Naive thymus-derived CD4-positive, alpha-beta T cell (primary cell): Measurements from ENCODE around the gene NCF4. TPM values are rescaled to one million over a fixed set of nuclear protein-coding genes. Genes with fewer than 3 reads are reported as not detected.

Experiments used
- ATAC-seq: fragments of 150-1000 bp; cut with Tn5 transposase; 2 replicates; pipeline ENCODE4 v1.10.0; 2021; ENCODE audit warnings: mild to moderate bottlenecking, moderate library complexity
- CTCF ChIA-PET: fragments of 350-600 bp; sonication (Branson Sonifier 250); formaldehyde crosslinking; loops from one replicate; lab custom pipeline; 2021; ENCODE audit warnings: antibody characterized with exemption; lab: Charles Lee
- POLR2A ChIA-PET: fragments of 350-600 bp; sonication (Branson Sonifier 250); formaldehyde crosslinking; loops from one replicate; lab custom pipeline; 2021; ENCODE audit warnings: antibody characterized with exemption, inconsistent platforms; lab: Charles Lee
- DNase-seq, 9 donors: peaks; one replicate each; pipeline versions ENCODE4 v3.0.0 to v3.0.0-alpha.2; 2020 to 2022; ENCODE audit warnings: mixed read lengths in 1 of 9
- H3K27ac ChIP-seq: one replicate; pipeline ENCODE4 v1.7.0; 2013; ENCODE audit warnings: mild to moderate bottlenecking, low read depth, low read length, moderate library complexity
- H3K27me3 ChIP-seq, 2 donors: one replicate each; pipeline ENCODE4 v1.7.0; 2013; ENCODE audit warnings: low read length in 2 of 2, mild to moderate bottlenecking in 2 of 2, moderate library complexity in 2 of 2; ENCODE audit not compliant: control insufficient read depth in 2 of 2, insufficient read depth in 2 of 2
- H3K36me3 ChIP-seq, 3 experiments: 1 replicate in 2 of 3; 2 replicates in 1 of 3; pipeline ENCODE4 v1.7.0; 2013; ENCODE audit warnings: low read length in 3 of 3, mild to moderate bottlenecking in 3 of 3, moderate library complexity in 1 of 3; ENCODE audit not compliant: insufficient read depth in 3 of 3, control insufficient read depth in 2 of 3
- H3K4me1 ChIP-seq, 2 donors: one replicate each; pipeline ENCODE4 v1.7.0; 2013; ENCODE audit warnings: low read length in 2 of 2, mild to moderate bottlenecking in 2 of 2, moderate library complexity in 1 of 2; ENCODE audit not compliant: control insufficient read depth in 2 of 2, insufficient read depth in 2 of 2
- H3K4me3 ChIP-seq: 2 replicates; pipeline ENCODE4 v1.7.0; 2013; ENCODE audit warnings: mild to moderate bottlenecking, low read length
- H3K9me3 ChIP-seq, 3 experiments: 1 replicate in 2 of 3; 2 replicates in 1 of 3; pipeline ENCODE4 v1.7.0; 2013; ENCODE audit warnings: low read length in 3 of 3; ENCODE audit not compliant: control insufficient read depth in 2 of 3
- H3K27ac Mint-ChIP-seq, 9 donors: one replicate each; pipeline ENCODE4 v1.8.0; 2020 to 2022; ENCODE audit warnings: mixed read lengths in 9 of 9, mild to moderate bottlenecking in 8 of 9, moderate library complexity in 5 of 9, inconsistent platforms in 2 of 9
- H3K27me3 Mint-ChIP-seq, 5 donors: one replicate each; pipeline ENCODE4 v1.8.0; 2021 to 2022; ENCODE audit warnings: mixed read lengths in 5 of 5, mild to moderate bottlenecking in 1 of 5
- H3K36me3 Mint-ChIP-seq, 5 donors: one replicate each; pipeline ENCODE4 v1.8.0; 2020 to 2022; ENCODE audit warnings: mixed read lengths in 5 of 5, mild to moderate bottlenecking in 3 of 5, inconsistent platforms in 1 of 5
- H3K4me1 Mint-ChIP-seq, 7 donors: one replicate each; pipeline ENCODE4 v1.8.0; 2020 to 2022; ENCODE audit warnings: mixed read lengths in 7 of 7, mild to moderate bottlenecking in 3 of 7, inconsistent platforms in 1 of 7
- H3K4me3 Mint-ChIP-seq, 10 donors: one replicate each; pipeline ENCODE4 v1.8.0; 2020 to 2022; ENCODE audit warnings: mild to moderate bottlenecking in 10 of 10, mixed read lengths in 10 of 10, moderate library complexity in 6 of 10, inconsistent platforms in 2 of 10
- H3K9me3 Mint-ChIP-seq, 11 donors: one replicate each; pipeline ENCODE4 v1.8.0; 2020 to 2022; ENCODE audit warnings: mixed read lengths in 11 of 11, mild to moderate bottlenecking in 4 of 11, inconsistent platforms in 1 of 11, moderate library complexity in 1 of 11
- intact Hi-C, 2 donors: fragments of 100-400 bp; cut with micrococcal nuclease; formaldehyde crosslinking; loops; one replicate each; pipeline ENCODE4 v1.15.1; 2023
- polyA plus RNA-seq, 2 donors: library from polyadenylated mRNA; unstranded; fragments of 300-500 nt; fragmentation: Illumina TruSeq; gene quantifications; one replicate each; pipeline ENCODE4 v1.2.3, GENCODE V29; 2021
- total RNA-seq, 6 experiments: library from RNA in 5 of 6; stranded (reverse) in 5 of 6; gene quantifications; 1 replicate in 5 of 6; 2 replicates in 1 of 6; pipeline ENCODE4 v1.2.3 and lab custom pipeline; 2021 to 2026

NCF4 gene
- total and polyA plus RNA-seq, 7 experiments from 2014 or later = 0.24 to 57.1 (median 3.8) TPM

GRCh38 chr22:36872866-36873498 lies 12.2 kb downstream of the NCF4 start:
- Mint-ChIP-seq H3K4me3 (peak overlapping the region in 1 of 10 donors; percentile 7), H3K27ac (peak overlapping the region in 2 of 9 donors; percentile 42 to 93), H3K4me1 (peaks cover 0 to 30% (median 5%) of the 10 kb centered on the region in 7 donors), H3K9me3 (peaks cover 0 to 2% (median 0%) of the 10 kb centered on the region in 11 donors), H3K36me3 (peaks cover 0 to 66% (median 0%) of the 10 kb centered on the region in 5 donors), H3K27me3 (peaks cover 0 to 9% (median 4%) of the 10 kb centered on the region in 5 donors)
- intact Hi-C loops = loop anchor here in 1 of 2 donors (1.0 kb wide), 1 partner anchor 12 kb away; the partner anchor contains the start of gene NCF4
- H3K4me1 ChIP-seq = peaks cover 0 to 4% of the 10 kb centered on the region in 2 donors
- no peak overlapping the region for H3K27ac ChIP-seq
- ChIA-PET POLR2A (no interaction called here), CTCF (no interaction called here)
- H3K4me3 ChIP-seq = no peak overlapping the region
- ATAC-seq (no peak), DNase-seq (no peak)
- H3K9me3 ChIP-seq = no peaks in the 10 kb centered on the region
- H3K36me3 ChIP-seq = no peaks in the 10 kb centered on the region
- no peaks in the 10 kb centered on the region for H3K27me3 ChIP-seq

DNA sequence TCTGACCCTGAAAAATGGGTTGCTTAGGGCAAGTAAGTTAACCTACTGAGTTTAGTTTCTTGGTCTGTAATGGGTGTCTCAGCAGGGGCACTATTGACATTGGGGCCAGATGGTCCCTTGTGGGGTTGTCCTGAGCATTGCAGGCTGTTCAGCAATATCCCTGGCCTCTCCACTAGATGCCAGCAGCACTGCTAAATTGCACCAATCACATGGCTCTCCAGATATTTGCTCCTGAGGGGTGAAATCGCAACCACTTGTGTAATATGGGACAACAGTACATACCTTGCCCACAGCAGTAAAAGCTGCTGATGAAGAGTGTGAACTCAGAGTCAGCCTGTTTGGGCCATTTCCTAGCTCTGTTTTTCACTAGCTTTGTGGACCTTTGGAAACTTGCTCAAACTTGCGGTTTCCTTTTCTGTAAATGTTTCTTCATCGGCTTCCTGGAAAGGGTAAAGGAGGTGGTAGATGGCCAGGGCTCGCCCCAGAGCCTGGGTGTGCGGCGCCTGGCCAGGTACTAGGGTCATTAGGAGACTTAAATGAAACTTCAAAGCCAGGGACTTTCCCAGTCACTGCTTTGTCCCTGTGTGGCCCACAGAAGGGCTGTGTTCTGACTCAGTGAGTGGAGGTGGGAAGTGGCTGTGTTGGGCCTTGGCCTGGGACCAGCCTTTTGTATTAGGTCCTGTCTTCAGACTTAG lies 13.0 kb downstream of the NCF4 start:
- Histone ChIP-seq H3K9me3 (no peaks in the 10 kb centered on the region), H3K27ac (no peak overlapping the region), H3K4me3 (no peak overlapping the region), H3K27me3 (no peaks in the 10 kb centered on the region), H3K36me3 (no peaks in the 10 kb centered on the region), H3K4me1 (peaks cover 0 to 4% of the 10 kb centered on the region in 2 donors)
- Mint-ChIP-seq H3K4me3 (peak overlapping the region in 2 of 10 donors; percentile 29 to 39), H3K9me3 (peaks cover 0 to 2% (median 0%) of the 10 kb centered on the region in 11 donors), H3K27ac (peak overlapping the region in 2 of 9 donors; percentile 42 to 93), H3K4me1 (peaks cover 0 to 30% (median 5%) of the 10 kb centered on the region in 7 donors), H3K27me3 (peaks cover 0 to 9% (median 4%) of the 10 kb centered on the region in 5 donors), H3K36me3 (peaks cover 0 to 71% (median 0%) of the 10 kb centered on the region in 5 donors)
- ATAC-seq (peak; percentile 81), DNase-seq (peak in 1 of 9 donors; percentile 46)
- intact Hi-C loops = loop anchor here in 1 of 2 donors (1.0 kb wide), 1 partner anchor 12 kb away; the partner anchor contains the start of gene NCF4
- ChIA-PET CTCF (no interaction called here), POLR2A (no interaction called here)

DNA sequence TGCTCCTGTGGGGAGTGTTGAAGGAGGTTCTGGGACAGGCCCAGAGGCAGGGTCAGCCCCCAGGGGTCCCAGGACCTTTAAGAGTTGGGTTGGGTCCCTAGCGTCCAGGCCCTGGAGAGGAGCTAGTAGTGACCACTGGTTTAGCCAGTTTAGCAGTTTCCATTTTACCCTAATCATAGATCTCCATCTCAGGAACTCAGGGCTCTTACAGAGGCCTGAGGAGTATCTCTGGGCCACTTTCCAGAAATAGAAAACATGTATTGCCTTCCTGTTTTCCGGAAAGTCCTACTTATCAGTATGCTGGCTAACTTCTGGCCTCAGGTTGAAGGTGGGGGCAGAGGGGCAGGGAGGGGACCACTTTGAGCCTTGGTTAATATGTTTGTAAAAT lies 13.5 kb downstream of the NCF4 start:
- no peaks in the 10 kb centered on the region for H3K27me3 ChIP-seq
- Mint-ChIP-seq H3K27ac (peak overlapping the region in 1 of 9 donors; percentile 93), H3K4me3 (peak overlapping the region in 1 of 10 donors; percentile 39), H3K9me3 (peaks cover 0 to 4% (median 0%) of the 10 kb centered on the region in 11 donors), H3K4me1 (peaks cover 0 to 30% (median 5%) of the 10 kb centered on the region in 7 donors), H3K36me3 (peaks cover 0 to 71% (median 0%) of the 10 kb centered on the region in 5 donors), H3K27me3 (peaks cover 0 to 9% (median 4%) of the 10 kb centered on the region in 5 donors)
- peaks cover 0 to 4% of the 10 kb centered on the region in 2 donors for H3K4me1 ChIP-seq
- intact Hi-C loops = no loop called here
- no peak overlapping the region for H3K4me3 ChIP-seq
- H3K27ac ChIP-seq = no peak overlapping the region
- DNase-seq = no peak
- ChIA-PET CTCF (no interaction called here), POLR2A (no interaction called here)
- H3K9me3 ChIP-seq = no peaks in the 10 kb centered on the region
- no peaks in the 10 kb centered on the region for H3K36me3 ChIP-seq
- ATAC-seq = no peak

DNA sequence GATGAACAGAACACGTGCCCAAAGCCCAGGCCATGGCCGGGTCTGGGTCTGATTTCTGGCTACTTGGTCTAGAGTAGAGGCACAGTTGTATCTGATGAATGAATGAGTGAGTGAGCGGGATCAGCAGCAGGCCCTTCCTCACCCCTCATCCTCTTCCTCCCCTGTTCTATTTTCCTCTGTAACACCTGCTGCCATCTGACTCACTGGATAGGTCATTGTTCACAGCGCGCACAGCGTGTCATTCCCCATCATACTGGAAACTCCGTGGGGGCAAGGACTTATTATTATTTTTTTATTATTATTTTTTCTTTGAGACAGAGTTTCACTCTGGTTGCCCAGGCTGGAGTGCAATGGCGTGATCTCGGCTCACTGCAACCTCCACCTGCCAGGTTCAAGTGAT lies 13.9 kb downstream of the NCF4 start:
- Histone ChIP-seq H3K27ac (no peak overlapping the region), H3K36me3 (no peaks in the 10 kb centered on the region), H3K4me3 (no peak overlapping the region), H3K4me1 (peaks cover 0 to 4% of the 10 kb centered on the region in 2 donors), H3K27me3 (no peaks in the 10 kb centered on the region), H3K9me3 (peaks cover 0 to under 1% (median 0%) of the 10 kb centered on the region in 3 experiments)
- Mint-ChIP-seq H3K9me3 (peaks cover 0 to 7% (median 3%) of the 10 kb centered on the region in 11 donors), H3K4me3 (no peak overlapping the region), H3K4me1 (peaks cover 0 to 30% (median 5%) of the 10 kb centered on the region in 7 donors), H3K27me3 (peaks cover 0 to 9% (median 4%) of the 10 kb centered on the region in 5 donors), H3K36me3 (peaks cover 0 to 76% (median 0%) of the 10 kb centered on the region in 5 donors), H3K27ac (peak overlapping the region in 1 of 9 donors; percentile 93)
- CTCF ChIA-PET = interaction anchor here (0.6 kb wide), 1 partner anchor 458 kb away, joined by 4 read pairs; no protein-coding TSS in a partner anchor
- DNase-seq (no peak), ATAC-seq (no peak)
- intact Hi-C loops = no loop called here
- POLR2A ChIA-PET = no interaction called here

DNA sequence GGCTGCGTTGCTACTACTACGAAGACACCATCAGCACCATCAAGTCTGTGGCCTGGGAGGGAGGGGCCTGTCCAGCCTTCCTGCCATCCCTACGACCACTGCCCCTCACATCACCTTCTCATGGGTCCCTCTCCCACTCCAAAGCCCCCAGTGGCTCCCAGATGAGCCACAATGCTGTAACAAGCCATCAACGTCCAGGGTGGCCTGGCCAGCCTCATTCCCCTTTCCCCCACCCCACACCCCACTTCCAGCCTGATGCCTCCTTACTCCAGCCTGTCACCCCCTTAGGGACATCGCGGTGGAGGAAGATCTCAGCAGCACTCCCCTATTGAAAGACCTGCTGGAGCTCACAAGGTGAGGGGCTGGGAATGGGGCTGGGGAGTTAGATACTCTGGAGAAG lies 14.9 kb downstream of the NCF4 start:
- Mint-ChIP-seq H3K9me3 (peaks cover 0 to 15% (median 10%) of the 10 kb centered on the region in 11 donors), H3K4me3 (no peak overlapping the region), H3K27me3 (peaks cover 0 to 9% (median 4%) of the 10 kb centered on the region in 5 donors), H3K36me3 (peaks cover 0 to 82% (median 0%) of the 10 kb centered on the region in 5 donors), H3K27ac (peak overlapping the region in 1 of 9 donors; percentile 40), H3K4me1 (peaks cover 0 to 30% (median 5%) of the 10 kb centered on the region in 7 donors)
- no peaks in the 10 kb centered on the region for H3K36me3 ChIP-seq
- no peak overlapping the region for H3K27ac ChIP-seq
- peaks cover 0 to 4% of the 10 kb centered on the region in 2 donors for H3K4me1 ChIP-seq
- no peak overlapping the region for H3K4me3 ChIP-seq
- DNase-seq (no peak), ATAC-seq (no peak)
- H3K27me3 ChIP-seq = no peaks in the 10 kb centered on the region
- ChIA-PET CTCF (no interaction called here), POLR2A (no interaction called here)
- intact Hi-C loops = no loop called here
- peaks cover 0 to 11% (median 0%) of the 10 kb centered on the region in 3 experiments for H3K9me3 ChIP-seq

- Histone ChIP-seq H3K27ac (no peak overlapping the region), H3K36me3 (no peaks in the 10 kb centered on the region), H3K9me3 (peaks cover 0 to 35% (median 0%) of the 10 kb centered on the region in 3 experiments), H3K4me1 (no peaks in the 10 kb centered on the region), H3K27me3 (no peaks in the 10 kb centered on the region), H3K4me3 (no peak overlapping the region)
- DNase-seq (no peak), ATAC-seq (no peak)
- CTCF ChIA-PET = no interaction called here
- Mint-ChIP-seq H3K9me3 (peaks cover 12 to 48% (median 27%) of the 10 kb centered on the region in 11 donors), H3K27me3 (peaks cover 0 to 17% (median 6%) of the 10 kb centered on the region in 5 donors), H3K27ac (no peak overlapping the region), H3K4me3 (no peak overlapping the region), H3K4me1 (peaks cover 0 to 7% (median 5%) of the 10 kb centered on the region in 7 donors), H3K36me3 (peaks cover 0 to 69% (median 15%) of the 10 kb centered on the region in 5 donors)
- intact Hi-C loops = no loop called here
- POLR2A ChIA-PET = no interaction called here
Measured at GRCh38 chr22:36879775-36880174, 19.0 kb downstream of the NCF4 start.
